ENCODE results near the gene RBM20. TPM values are rescaled to one million over a fixed set of nuclear protein-coding genes. Genes with fewer than 3 reads are reported as not detected.

RBM20 gene
- total and polyA plus RNA-seq, 2 experiments from 2014 or later, result 0.05 to 0.17 TPM

DNA sequence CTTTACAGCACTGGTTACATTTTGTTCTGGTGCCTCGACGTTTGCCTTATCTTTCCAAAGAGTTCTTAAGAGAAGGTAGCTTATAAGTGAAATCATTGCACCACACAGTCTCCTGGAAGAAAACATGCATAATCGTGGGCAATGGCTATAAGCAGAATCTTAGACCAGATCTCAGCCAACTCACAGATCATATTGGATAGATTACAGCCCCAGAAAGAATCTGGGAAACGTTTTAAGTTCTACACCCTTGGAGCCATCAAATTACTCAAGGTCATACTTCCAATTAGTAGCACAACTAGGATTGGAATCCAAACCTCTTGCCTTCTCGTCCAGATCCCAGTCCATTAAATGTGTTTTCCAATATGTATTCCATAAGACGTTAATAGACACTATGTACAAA lies 218.8 kb downstream of the RBM20 start:
- H4K20me1 ChIP-seq (replicated peaks; ENCODE audit: insufficient read depth), result no peaks in the 10 kb centered on the region
- Mint-ChIP-seq H3K4me1 (peaks cover 17% of the 10 kb centered on the region), H3K36me3 (ENCODE audit: low read depth) (no peaks in the 10 kb centered on the region), H3K9me3 (no peaks in the 10 kb centered on the region), H3K4me3 (no peak overlapping the region), H3K27me3 (ENCODE audit: insufficient read depth, low read depth, poor library complexity) (peaks cover 4% of the 10 kb centered on the region), H3K27ac (no peak overlapping the region)
- no peak overlapping the region for H2AFZ ChIP-seq
- no peaks in the 10 kb centered on the region for H3K36me3 ChIP-seq (ENCODE audit: insufficient read depth)
- peaks cover 5% of the 10 kb centered on the region for H3K9me2 ChIP-seq (ENCODE audit: insufficient read depth)
- no peaks in the 10 kb centered on the region for H3K79me2 ChIP-seq (replicated peaks; ENCODE audit: insufficient read depth)
- no peak overlapping the region for H3K4me3 ChIP-seq
- ATAC-seq (no peak), DNase-seq (ENCODE audit: low spot score) (no peak)
- H3K4me1 ChIP-seq (ENCODE audit: insufficient read depth), result no peaks in the 10 kb centered on the region
- TF ChIP-seq CREB1 (CRISPR knock-in tag; IDR thresholded peaks at IDR 0.05; ENCODE audit: low read depth), result no peak
- TF ChIP-seq ZNF331 (CRISPR knock-in tag; IDR thresholded peaks at IDR 0.05; ENCODE audit: low read depth), result no peak
- no peak for TF ChIP-seq EZH2 (IDR thresholded peaks at IDR 0.05; ENCODE audit: low read depth, unreplicated experiment)
- TF ChIP-seq EZH2phosphoT487 (IDR thresholded peaks at IDR 0.05; ENCODE audit: unreplicated experiment), result no peak
- TF ChIP-seq, protein P1, sequence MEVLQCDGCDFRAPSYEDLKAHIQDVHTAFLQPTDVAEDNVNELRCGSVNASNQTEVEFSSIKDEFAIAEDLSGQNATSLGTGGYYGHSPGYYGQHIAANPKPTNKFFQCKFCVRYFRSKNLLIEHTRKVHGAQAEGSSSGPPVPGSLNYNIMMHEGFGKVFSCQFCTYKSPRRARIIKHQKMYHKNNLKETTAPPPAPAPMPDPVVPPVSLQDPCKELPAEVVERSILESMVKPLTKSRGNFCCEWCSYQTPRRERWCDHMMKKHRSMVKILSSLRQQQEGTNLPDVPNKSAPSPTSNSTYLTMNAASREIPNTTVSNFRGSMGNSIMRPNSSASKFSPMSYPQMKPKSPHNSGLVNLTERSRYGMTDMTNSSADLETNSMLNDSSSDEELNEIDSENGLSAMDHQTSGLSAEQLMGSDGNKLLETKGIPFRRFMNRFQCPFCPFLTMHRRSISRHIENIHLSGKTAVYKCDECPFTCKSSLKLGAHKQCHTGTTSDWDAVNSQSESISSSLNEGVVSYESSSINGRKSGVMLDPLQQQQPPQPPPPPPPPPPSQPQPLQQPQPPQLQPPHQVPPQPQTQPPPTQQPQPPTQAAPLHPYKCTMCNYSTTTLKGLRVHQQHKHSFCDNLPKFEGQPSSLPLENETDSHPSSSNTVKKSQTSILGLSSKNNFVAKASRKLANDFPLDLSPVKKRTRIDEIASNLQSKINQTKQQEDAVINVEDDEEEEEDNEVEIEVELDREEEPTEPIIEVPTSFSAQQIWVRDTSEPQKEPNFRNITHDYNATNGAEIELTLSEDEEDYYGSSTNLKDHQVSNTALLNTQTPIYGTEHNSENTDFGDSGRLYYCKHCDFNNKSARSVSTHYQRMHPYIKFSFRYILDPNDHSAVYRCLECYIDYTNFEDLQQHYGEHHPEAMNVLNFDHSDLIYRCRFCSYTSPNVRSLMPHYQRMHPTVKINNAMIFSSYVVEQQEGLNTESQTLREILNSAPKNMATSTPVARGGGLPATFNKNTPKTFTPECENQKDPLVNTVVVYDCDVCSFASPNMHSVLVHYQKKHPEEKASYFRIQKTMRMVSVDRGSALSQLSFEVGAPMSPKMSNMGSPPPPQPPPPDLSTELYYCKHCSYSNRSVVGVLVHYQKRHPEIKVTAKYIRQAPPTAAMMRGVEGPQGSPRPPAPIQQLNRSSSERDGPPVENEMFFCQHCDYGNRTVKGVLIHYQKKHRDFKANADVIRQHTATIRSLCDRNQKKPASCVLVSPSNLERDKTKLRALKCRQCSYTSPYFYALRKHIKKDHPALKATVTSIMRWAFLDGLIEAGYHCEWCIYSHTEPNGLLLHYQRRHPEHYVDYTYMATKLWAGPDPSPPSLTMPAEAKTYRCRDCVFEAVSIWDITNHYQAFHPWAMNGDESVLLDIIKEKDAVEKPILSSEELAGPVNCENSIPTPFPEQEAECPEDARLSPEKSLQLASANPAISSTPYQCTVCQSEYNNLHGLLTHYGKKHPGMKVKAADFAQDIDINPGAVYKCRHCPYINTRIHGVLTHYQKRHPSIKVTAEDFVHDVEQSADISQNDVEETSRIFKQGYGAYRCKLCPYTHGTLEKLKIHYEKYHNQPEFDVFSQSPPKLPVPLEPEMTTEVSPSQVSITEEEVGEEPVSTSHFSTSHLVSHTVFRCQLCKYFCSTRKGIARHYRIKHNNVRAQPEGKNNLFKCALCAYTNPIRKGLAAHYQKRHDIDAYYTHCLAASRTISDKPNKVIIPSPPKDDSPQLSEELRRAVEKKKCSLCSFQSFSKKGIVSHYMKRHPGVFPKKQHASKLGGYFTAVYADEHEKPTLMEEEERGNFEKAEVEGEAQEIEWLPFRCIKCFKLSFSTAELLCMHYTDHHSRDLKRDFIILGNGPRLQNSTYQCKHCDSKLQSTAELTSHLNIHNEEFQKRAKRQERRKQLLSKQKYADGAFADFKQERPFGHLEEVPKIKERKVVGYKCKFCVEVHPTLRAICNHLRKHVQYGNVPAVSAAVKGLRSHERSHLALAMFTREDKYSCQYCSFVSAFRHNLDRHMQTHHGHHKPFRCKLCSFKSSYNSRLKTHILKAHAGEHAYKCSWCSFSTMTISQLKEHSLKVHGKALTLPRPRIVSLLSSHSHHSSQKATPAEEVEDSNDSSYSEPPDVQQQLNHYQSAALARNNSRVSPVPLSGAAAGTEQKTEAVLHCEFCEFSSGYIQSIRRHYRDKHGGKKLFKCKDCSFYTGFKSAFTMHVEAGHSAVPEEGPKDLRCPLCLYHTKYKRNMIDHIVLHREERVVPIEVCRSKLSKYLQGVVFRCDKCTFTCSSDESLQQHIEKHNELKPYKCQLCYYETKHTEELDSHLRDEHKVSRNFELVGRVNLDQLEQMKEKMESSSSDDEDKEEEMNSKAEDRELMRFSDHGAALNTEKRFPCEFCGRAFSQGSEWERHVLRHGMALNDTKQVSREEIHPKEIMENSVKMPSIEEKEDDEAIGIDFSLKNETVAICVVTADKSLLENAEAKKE (CRISPR knock-in tag; IDR thresholded peaks at IDR 0.05), result no peak
- TF ChIP-seq NANOG (IDR thresholded peaks at IDR 0.05; ENCODE audit: borderline replicate concordance), result no peak
- TF ChIP-seq, protein P2, sequence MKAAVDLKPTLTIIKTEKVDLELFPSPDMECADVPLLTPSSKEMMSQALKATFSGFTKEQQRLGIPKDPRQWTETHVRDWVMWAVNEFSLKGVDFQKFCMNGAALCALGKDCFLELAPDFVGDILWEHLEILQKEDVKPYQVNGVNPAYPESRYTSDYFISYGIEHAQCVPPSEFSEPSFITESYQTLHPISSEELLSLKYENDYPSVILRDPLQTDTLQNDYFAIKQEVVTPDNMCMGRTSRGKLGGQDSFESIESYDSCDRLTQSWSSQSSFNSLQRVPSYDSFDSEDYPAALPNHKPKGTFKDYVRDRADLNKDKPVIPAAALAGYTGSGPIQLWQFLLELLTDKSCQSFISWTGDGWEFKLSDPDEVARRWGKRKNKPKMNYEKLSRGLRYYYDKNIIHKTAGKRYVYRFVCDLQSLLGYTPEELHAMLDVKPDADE (IDR thresholded peaks at IDR 0.05), result no peak
- H3K27ac ChIP-seq (ENCODE audit: low read depth), result no peak overlapping the region
- H3F3A ChIP-seq (replicated peaks; ENCODE audit: low read depth), result no peaks in the 10 kb centered on the region
- H3K27me3 ChIP-seq (ENCODE audit: insufficient read depth), result no peaks in the 10 kb centered on the region
- no peak overlapping the region for H3K4me2 ChIP-seq

Data from GM23338 (cell line).